Keratinocyte (primary cell): ENCODE measurements around the gene PRRX1.

Source experiments
- CTCF ChIP-seq, 3 experiments: IDR thresholded peaks in 1 of 3; conservative IDR thresholded peaks in 1 of 3; optimal IDR thresholded peaks in 1 of 3; 2 replicates in 2 of 3; 3 replicates in 1 of 3; pipeline versions ENCODE3 to v1.5.1; 2011; ENCODE audit warnings: low read length in 3 of 3, mild to moderate bottlenecking in 3 of 3, moderate library complexity in 2 of 3, control low read depth in 1 of 3, inconsistent platforms in 1 of 3; ENCODE audit not compliant: insufficient read depth in 2 of 3; ENCODE audit errors: extremely low read depth in 1 of 3
- EZH2 ChIP-seq: IDR thresholded peaks from one replicate; pipeline ENCODE4 v1.6.1; 2012; ENCODE audit warnings: inconsistent platforms, mild to moderate bottlenecking, low read length, moderate library complexity

GRCh38 chr1:170623171-170623570 is 40.8 kb upstream of the PRRX1 start:
- TF ChIP-seq EZH2 (no peak), CTCF (optimal IDR thresholded peaks at IDR 0.05 in 1 of 3, IDR thresholded peaks at IDR 0.05 in 1 of 3, conservative IDR thresholded peaks at IDR 0.05 in 1 of 3; ENCODE audit: extremely low read depth in 1 of 3, insufficient read depth in 2 of 3, low read length in 3 of 3) (no peak)
